Body of pancreas (tissue), 4 donors: ENCODE data around the gene OR6C6. TPM values are rescaled to one million over a fixed set of nuclear protein-coding genes. Genes with fewer than 3 reads are reported as not detected.

Source experiments
- ATAC-seq: fragments of 150-250 bp; one replicate; pipeline ENCODE4 v1.9.1; 2016
- DNase-seq, 4 donors: peaks; one replicate each; pipeline ENCODE4 v3.0.0-alpha.2; 2019
- H3K27ac ChIP-seq, 4 donors: fragments of 200-600 bp; sonication (generic); 1 replicate in 3 of 4; 2 replicates in 1 of 4; pipeline versions ENCODE4 v1.5.1 to v1.6.1; 2016 to 2019; ENCODE audit warnings: mild to moderate bottlenecking in 1 of 4, mixed read lengths in 1 of 4, moderate library complexity in 1 of 4
- H3K27me3 ChIP-seq, 2 donors: fragments of 200-600 bp; sonication (generic); one replicate each; pipeline ENCODE4 v1.6.0; 2016; ENCODE audit warnings: mild to moderate bottlenecking in 1 of 2
- H3K36me3 ChIP-seq, 2 donors: fragments of 200-600 bp; sonication (generic); replicated peaks in 1 of 2; 2 replicates each; pipeline ENCODE4 v1.5.1; 2016; ENCODE audit warnings: low read depth in 2 of 2; ENCODE audit not compliant: insufficient read depth in 1 of 2
- H3K4me1 ChIP-seq: fragments of 200-600 bp; sonication (generic); one replicate; pipeline ENCODE4 v1.6.0; 2016
- H3K4me3 ChIP-seq, 2 donors: fragments of 200-600 bp; sonication (generic); 1 replicate in 1 of 2; 2 replicates in 1 of 2; pipeline ENCODE4 v1.5.1; 2016 to 2019
- H3K9me3 ChIP-seq, 3 donors: fragments of 200-600 bp; sonication (generic); 1 replicate in 2 of 3; 2 replicates in 1 of 3; pipeline ENCODE4 v1.5.1; 2016
- CTCF ChIP-seq, 7 experiments: fragments of 450-650 bp in 4 of 7; fragments of 200-600 bp in 3 of 7; sonication (generic) in 3 of 7; IDR thresholded peaks; one replicate each; pipeline ENCODE4 v1.5.1; 2016 to 2019; ENCODE audit warnings: antibody characterized with exemption in 7 of 7
- POLR2A ChIP-seq, 3 donors: fragments of 450-650 bp; IDR thresholded peaks; one replicate each; pipeline ENCODE4 v1.6.1; 2016; ENCODE audit warnings: antibody characterized with exemption in 3 of 3, mild to moderate bottlenecking in 2 of 3
- WGBS, 2 donors: methylation state at CpG; one replicate each; pipeline ENCODE4 v1.1.5; 2017; 5-methylcytosine and 5-hydroxymethylcytosine counted together
- intact Hi-C: fragments of 100-400 bp; cut with DNase I; formaldehyde crosslinking; loops from one replicate; pipeline ENCODE4 v1.15.1; 2023
- total RNA-seq, 2 donors: library from RNA; depleted of rRNA; stranded (reverse); fragments of >200 nt; gene quantifications; one replicate each; pipeline ENCODE4 v1.1.0, GENCODE V29; 2016

OR6C6 gene
- total RNA-seq, 2 donors from 2014 or later, result not detected

- H3K9me3 ChIP-seq, result no peaks in the 10 kb centered on the region
Measured at GRCh38 chr12:55253281-55253680, 43.1 kb downstream of the OR6C6 start.

GRCh38 chr12:55250944-55251343 lies 45.4 kb downstream of the OR6C6 start:
- no peaks in the 10 kb centered on the region for H3K36me3 ChIP-seq
- WGBS, 2 donors, result 27% methylated on average over 3 of the region's 3 CpGs
- H3K4me1 ChIP-seq, result no peaks in the 10 kb centered on the region
- ATAC-seq (no peak), DNase-seq (no peak)
- intact Hi-C loops, result no loop called here
- H3K4me3 ChIP-seq, result no peak overlapping the region
- no peak for TF ChIP-seq CTCF (IDR thresholded peaks at IDR 0.05)
- no peak for TF ChIP-seq POLR2A (IDR thresholded peaks at IDR 0.05)
- no peak overlapping the region for H3K27ac ChIP-seq
- H3K9me3 ChIP-seq, result no peaks in the 10 kb centered on the region
- H3K27me3 ChIP-seq, result no peaks in the 10 kb centered on the region

More at GRCh38 chr12:55253281-55253680, 43.1 kb downstream of the OR6C6 start:
- Histone ChIP-seq H3K4me1 (no peaks in the 10 kb centered on the region), H3K36me3 (no peaks in the 10 kb centered on the region), H3K4me3 (no peak overlapping the region), H3K27ac (no peak overlapping the region), H3K27me3 (no peaks in the 10 kb centered on the region)
- intact Hi-C loops, result no loop called here
- no peak for ATAC-seq
- no peak for DNase-seq
- no peak for TF ChIP-seq POLR2A (IDR thresholded peaks at IDR 0.05)

GRCh38 chr12:55246159-55246558 lies 50.2 kb downstream of the OR6C6 start:
- no peak overlapping the region for H3K27ac ChIP-seq
- no peaks in the 10 kb centered on the region for H3K27me3 ChIP-seq
- TF ChIP-seq POLR2A (IDR thresholded peaks at IDR 0.05) (no peak), CTCF (IDR thresholded peaks at IDR 0.05) (no peak)
- 25 to 41% methylated on average over 1 of the region's 1 CpG for WGBS, 2 donors
- H3K4me3 ChIP-seq, result no peak overlapping the region
- DNase-seq (no peak), ATAC-seq (no peak)
- intact Hi-C loops, result no loop called here
- no peaks in the 10 kb centered on the region for H3K9me3 ChIP-seq
- H3K4me1 ChIP-seq, result no peaks in the 10 kb centered on the region
- no peaks in the 10 kb centered on the region for H3K36me3 ChIP-seq

- TF ChIP-seq POLR2A (IDR thresholded peaks at IDR 0.05), result no peak
- no peak for TF ChIP-seq CTCF (IDR thresholded peaks at IDR 0.05)
- ATAC-seq (no peak), DNase-seq (no peak)
- Histone ChIP-seq H3K27ac (no peak within 1 kb of the TSS), H3K36me3 (no peaks in the 10 kb centered on the region), H3K27me3 (no peaks in the 10 kb centered on the region), H3K4me3 (no peak within 1 kb of the TSS), H3K9me3 (no peaks in the 10 kb centered on the region), H3K4me1 (no peaks in the 10 kb centered on the region)
- intact Hi-C loops, result no loop called here
- WGBS, 2 donors, result 91 to 97% methylated on average over 3 of the region's 3 CpGs
Measured at GRCh38 chr12:55244309-55244708, 52.1 kb downstream of the OR6C6 start, which contains the start of gene OR6C74. Gene OR6C74, plus strand, starts transcription at chr12:55244609. Its CDS starts 2,679 bp downstream, at chr12:55247288.

Other genes starting within 250 kb of the OR6C6 start
- not detected for gene OR9K2, start 170.2 kb downstream of the OR6C6 start, total RNA-seq
- not detected for gene OR10A7, start 75.5 kb downstream of the OR6C6 start, total RNA-seq
- gene OR6C74, start 52.0 kb downstream of the OR6C6 start, total RNA-seq, result not detected
- not detected for gene OR6C1, start 17.8 kb upstream of the OR6C6 start, total RNA-seq
- not detected for gene OR6C3, start 34.2 kb upstream of the OR6C6 start, total RNA-seq
- gene OR6C75, start 66.4 kb upstream of the OR6C6 start, total RNA-seq, result not detected
- not detected for gene OR6C65, start 104.0 kb upstream of the OR6C6 start, total RNA-seq
- not detected for gene OR6C76, start 129.7 kb upstream of the OR6C6 start, total RNA-seq
- gene OR6C2, start 147.5 kb upstream of the OR6C6 start, total RNA-seq, result not detected
- not detected for gene OR6C70, start 173.6 kb upstream of the OR6C6 start, total RNA-seq
- not detected for gene OR6C68, start 195.8 kb upstream of the OR6C6 start, total RNA-seq